ENCODE data around the gene HOXD11.

HOXD11 gene

DNA sequence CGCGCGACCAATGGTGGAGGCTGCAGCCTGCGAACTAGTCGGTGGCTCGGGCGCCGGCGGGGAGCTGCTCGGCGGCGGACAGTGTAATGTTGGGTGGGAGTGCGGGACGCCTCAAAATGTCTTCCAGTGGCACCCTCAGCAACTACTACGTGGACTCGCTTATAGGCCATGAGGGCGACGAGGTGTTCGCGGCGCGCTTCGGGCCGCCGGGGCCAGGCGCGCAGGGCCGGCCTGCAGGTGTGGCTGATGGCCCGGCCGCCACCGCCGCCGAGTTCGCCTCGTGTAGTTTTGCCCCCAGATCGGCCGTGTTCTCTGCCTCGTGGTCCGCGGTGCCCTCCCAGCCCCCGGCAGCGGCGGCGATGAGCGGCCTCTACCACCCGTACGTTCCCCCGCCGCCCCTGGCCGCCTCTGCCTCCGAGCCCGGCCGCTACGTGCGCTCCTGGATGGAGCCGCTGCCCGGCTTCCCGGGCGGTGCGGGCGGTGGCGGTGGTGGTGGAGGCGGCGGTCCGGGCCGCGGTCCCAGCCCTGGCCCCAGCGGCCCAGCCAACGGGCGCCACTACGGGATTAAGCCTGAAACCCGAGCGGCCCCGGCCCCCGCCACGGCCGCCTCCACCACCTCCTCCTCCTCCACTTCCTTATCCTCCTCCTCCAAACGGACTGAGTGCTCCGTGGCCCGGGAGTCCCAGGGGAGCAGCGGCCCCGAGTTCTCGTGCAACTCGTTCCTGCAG is 15.8 kb downstream of the HOXD11 start, which contains the start of gene HOXD9:
HOXD9 (plus strand) TSS at position 37 of the 728 bp plus-strand sequence; CDS start at position 87, 50 bp downstream.
- no peak for DNase-seq

DNA sequence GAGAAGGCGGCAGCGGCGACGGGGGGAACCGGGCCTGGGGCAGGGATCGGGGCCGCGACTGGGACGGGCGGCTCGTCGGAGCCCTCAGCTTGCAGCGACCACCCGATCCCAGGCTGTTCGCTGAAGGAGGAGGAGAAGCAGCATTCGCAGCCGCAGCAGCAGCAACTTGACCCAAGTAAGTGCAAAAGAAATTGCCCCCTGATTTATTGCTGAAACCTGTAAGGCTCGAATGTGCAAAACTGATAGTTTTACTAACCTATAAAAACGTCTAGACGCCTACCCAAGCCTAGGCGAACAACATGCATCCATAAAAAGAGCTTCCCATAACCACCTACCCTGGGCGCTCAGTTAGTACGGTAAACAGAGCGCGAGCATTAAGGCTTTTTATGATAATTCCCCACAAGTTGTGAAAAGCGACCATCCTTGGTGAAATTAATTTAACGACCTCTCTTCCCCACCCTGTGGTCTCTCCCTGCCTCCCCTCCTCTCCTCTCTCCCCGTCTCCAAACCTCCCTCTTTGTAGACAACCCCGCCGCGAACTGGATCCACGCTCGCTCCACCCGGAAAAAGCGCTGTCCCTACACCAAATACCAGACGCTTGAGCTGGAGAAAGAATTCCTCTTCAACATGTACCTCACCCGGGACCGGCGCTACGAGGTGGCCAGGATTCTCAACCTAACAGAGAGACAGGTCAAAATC is 16.5 kb downstream of the HOXD11 start:
- DNase-seq: no peak

GRCh38 chr2:176124110-176124946 is 17.2 kb downstream of the HOXD11 start:
- DNase-seq: no peak

- DNase-seq: no peak
Observed at GRCh38 chr2:176124947-176125771, 18.1 kb downstream of the HOXD11 start.

DNA sequence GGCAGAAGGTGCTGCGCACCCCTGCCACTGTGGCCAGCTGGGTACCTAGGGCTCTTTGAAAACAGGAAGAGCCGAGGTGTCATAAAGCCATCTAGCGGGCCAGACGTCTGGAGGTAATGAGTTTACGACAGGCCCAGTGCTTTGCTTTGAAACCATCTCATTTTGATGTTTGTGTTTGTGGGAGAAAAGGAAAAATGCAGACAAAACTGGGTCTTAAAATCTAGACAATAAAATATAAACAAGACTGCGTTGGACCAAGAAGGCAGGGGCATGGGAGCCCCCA is 18.6 kb downstream of the HOXD11 start:
- no peak for DNase-seq

DNA sequence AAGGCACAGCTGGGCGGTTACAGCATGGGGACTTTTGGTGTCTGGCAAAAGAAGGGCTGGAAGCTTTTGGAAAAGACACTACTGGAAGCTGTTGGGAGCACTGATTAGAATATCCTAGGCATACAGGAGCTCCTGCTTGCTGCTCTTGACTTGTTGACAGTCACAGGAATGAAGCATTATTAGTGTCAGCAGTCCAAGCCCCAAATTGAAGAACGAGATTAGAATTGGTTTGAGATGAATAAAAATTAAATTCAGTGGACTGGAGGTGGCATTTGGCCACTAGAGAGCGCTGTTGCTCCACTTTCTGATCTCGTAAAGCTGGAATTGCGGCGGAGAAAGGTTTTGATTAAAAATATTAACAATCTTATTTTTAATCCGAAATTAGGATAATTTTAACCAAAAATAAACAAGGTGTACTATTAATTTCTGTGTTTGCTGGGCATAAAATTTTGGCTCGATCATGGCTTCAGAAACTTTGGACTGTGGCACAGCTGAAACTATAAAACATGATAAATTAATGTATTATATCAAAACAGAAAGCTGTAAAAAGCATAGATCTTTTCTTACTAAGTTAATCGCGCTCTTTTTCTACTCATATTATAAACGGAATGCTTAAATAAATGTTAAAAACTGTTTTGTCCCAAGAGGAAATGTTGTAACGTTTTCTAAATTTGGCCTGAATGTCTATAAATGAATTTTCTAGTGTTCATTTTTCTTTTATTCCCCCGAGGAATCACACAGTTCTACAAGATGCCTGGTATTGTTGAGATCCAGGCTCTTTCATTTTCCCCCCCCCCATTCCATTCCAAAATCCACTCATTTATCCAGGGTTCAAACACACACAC is 20.1 kb downstream of the HOXD11 start:
- DNase-seq: peak; percentile 78

- no peak for DNase-seq
Observed at GRCh38 chr2:176127774-176128072, 20.6 kb downstream of the HOXD11 start.

DNA sequence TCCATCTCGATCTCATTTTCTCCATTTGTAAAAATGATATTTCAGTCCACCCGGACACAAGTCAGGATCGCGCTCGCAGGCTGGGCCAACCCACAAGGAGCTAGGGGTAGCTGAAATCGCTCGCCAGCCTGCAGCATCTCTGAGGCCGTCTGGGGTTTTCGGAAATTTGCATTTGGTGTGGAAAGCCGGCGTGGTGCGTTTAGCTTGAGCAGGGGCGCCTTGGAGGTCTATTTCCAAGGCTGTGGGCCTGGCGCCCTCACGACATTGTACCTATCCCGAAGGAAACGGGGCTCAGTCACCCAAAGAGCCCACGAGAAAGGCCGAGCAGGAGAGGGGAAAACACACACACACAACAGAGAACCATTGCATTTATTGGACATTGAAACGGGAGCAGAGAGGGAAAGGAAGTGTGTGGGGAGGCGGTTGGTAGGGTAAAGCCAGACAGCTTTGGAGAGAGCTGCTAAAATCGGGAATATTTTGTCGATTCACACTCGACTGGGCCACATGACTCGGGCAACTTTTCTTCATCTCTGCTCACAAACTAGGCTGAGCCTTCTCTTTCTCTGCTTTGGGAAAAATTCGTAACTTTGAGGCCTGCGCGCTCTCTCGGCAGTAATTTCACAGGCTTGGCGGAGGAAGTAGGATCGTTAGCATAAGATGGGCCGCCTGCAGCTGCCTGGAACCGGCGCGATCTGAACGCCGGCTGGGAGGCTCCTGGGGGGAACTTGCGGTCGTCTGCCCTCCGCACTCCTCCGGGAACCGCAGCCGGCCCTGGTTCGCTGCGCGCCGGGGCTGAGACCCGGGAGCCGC is 21.3 kb downstream of the HOXD11 start:
- no peak for DNase-seq

GRCh38 chr2:176128982-176129796 is 22.1 kb downstream of the HOXD11 start, which contains the start of gene HOXD8:
Gene HOXD8 (plus strand): TSS chr2:176129705. CDS start chr2:176130367, 662 bp downstream.
- peak; percentile 42 for DNase-seq

DNA sequence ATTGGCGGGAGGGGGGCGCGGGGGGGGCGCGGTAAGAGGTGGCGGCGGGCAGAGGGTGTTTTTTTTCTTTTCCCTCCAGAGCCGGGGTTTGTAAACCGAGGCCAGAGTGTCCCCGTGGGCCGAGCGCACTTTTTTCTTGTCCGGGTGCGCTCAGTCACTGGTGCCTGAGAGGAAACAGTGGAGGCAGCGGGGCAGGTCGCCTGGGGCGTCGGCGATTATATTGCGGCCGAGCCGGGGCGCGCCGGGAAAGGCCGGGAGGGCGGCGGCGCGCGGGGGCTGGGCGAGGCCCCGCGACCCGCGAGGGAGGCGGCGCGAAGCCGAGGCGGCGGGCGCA is 22.7 kb downstream of the HOXD11 start:
- no peak for DNase-seq

GRCh38 chr2:176130147-176130956 is 23.3 kb downstream of the HOXD11 start:
- DNase-seq: peak; percentile 43

DNA sequence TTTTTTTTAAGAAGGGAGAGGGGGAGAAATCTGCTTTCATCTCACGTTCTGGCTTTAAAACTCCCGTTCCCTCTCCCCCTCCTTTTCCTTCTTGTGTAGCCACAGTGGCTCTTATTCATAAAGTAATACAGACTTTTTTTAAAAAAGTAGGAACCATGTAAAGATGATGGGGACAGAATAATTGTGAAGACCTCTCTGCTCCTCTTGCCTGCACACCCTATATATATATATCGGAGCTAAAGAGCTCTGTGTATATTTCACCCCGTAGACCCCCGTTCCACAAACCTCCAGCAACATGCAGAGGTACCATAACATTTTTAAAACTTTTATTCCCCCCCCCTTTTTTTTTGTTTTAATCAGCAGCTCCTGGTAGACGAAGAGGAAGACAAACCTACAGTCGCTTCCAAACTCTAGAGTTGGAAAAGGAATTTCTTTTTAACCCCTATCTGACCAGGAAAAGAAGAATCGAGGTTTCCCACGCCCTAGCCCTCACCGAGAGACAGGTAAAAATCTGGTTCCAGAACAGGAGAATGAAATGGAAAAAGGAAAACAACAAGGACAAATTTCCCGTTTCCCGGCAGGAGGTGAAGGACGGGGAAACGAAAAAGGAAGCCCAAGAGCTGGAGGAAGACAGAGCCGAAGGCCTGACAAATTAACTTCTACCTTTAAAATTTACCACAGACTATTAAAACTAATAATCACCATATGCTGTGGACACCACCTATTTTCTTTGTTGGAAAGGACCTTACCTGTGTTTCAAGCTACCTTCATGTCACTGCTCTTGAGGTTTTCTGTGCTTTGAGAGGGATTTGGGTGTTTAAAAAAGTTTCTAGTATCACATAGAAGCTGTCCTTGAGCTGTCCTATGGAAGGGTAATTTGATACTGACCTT is 24.1 kb downstream of the HOXD11 start:
- DNase-seq: no peak

GRCh38 chr2:176131848-176132158 is 24.7 kb downstream of the HOXD11 start:
- no peak for DNase-seq

DNA sequence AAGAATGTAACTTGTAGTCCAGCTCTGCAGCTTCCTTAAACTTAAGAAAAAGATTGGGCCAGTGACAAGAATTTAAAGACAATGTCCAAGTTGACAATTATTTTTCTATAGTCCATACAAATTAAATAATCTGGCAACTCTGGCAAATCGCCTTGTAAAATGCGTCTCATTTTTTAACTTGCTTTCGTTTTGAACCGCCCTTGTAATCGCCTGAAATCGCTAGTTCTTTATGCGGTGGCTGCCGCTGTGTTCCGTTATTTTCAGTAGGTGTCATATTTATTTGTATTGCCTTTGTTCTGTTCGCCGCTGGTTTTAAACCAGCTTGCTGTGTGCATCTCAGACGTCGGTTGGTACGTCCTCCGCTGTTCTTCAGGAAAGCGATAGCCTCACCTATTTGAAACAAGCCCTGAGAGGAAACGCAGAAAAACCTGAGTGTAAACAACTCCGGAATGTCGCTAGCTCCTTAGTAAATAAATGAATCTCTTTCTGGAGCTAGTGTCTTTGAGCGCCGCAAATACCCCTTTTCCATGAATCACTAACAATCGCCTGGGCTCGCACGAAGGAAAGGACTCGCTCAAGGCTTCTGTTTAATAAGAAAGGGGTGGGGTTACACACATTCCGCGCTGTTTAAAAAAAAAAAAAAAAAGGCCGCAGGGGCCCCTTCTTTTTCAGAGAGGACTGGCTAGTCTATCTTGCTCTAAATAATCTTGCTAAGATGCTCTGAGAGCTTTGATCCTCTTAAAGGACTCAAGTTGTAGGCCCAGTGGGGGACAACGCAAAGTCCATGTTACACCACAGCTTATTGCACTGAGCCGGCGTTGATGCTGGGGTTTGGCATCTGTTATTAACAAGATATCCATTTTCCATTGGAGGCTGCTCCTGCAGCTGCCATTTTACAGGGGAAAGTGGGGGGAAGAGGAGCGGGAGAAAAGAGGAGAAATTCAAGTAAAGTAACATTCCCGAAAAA is 25.4 kb downstream of the HOXD11 start:
- no peak for DNase-seq

- no peak for DNase-seq
Observed at GRCh38 chr2:176133389-176133788, 26.3 kb downstream of the HOXD11 start.

GRCh38 chr2:176134035-176134434 is 27.0 kb downstream of the HOXD11 start:
- no peak for DNase-seq

DNA sequence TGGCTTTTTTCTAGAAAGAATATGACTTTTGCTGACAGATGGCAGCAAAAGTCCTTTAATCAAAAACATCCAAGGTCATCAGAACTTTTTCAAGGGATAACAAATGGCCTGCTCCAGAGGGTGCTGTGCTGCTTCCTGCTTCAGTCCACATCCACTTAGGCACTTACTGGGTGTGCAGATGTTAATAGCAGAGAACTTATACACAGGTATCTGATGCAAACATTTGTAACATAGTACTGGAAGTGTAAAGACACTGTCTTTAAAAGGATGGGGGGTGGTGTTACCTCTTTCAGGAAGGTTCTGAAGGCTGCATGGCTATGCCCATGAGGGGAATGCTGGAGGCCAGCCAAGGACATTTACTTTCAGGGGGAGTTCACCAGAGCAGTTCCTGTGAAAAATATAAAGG is 28.0 kb downstream of the HOXD11 start:
- DNase-seq: no peak
